GM21381 (cell line): ENCODE measurements around the gene CACNA2D4.

Source experiments
- ATAC-seq: cut with Tn5 transposase; IDR thresholded peaks from one replicate; pipeline ENCODE4 v1.9.1; 2021; ENCODE audit warnings: mild to moderate bottlenecking, moderate library complexity; ENCODE audit not compliant: unreplicated experiment

Gene CACNA2D4

DNA sequence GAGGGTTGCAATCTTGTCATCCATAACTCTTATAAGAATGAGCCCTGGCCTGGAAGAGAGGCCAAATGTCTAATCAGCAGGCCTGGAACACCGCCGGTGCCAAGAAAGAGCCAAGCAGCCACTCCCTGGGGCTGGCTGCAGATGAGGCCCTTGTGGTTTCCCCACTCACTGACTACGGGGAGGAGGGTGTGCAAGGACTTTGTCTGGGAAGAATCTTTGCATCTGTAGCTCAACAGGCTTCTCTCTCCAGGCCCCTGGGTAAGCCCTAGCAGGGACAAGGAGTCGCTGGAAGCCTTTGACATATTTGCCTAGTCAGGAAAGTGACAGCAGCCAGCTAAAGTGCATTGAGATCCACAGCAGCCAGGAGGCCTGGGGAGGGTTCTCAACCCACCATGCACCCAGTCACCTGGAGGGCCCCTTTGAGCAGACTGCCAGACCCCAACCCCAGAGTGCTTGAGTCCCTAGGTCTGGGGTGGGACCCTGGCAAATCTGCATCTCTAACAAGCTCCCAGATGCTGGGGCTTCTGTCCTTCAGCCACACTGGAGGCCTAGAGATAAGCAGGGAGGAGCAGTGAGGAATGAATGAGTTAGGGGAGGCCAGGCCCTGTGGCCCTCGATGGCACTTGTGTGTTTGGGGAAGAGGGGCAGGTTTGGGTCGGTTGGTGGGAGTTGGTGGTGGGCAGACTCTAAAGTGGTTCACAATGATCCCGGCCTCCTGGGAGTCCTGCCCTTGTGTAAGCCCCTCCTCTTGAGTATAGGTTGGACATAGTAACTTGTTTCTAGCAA is 112.0 kb downstream of the CACNA2D4 start:
- no peak for ATAC-seq

DNA sequence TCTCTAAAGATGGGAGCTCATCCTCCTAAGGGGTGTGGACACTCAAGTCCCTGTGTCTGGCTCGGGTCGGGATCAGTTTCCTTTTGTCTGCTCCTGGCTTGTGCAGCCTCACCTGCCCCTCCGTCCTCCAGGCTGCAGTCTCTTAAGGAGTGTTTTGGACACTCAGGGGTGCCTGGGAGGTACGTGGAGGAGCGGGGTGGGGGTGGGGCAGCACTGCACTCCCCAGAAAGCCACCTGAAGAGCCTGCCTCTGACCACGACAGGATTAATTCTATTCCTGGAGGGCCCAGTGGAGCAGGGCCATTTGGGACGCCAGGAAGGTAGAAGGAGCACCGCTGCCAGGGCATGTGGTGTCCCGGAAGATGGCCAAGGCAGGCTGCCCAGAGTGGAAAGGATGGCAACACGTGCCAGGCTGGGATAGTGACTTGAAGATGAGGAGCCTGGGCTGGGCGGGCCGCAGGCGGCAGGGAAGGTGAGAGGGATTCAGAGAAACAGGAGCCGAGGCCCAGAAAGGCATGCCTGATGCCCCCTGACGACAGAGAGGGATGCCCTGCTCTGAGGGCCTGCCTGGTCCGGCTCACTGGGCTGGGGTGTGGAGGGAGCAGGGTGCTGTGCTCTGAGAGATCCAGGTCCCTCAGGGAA is 112.9 kb downstream of the CACNA2D4 start:
- no peak for ATAC-seq

DNA sequence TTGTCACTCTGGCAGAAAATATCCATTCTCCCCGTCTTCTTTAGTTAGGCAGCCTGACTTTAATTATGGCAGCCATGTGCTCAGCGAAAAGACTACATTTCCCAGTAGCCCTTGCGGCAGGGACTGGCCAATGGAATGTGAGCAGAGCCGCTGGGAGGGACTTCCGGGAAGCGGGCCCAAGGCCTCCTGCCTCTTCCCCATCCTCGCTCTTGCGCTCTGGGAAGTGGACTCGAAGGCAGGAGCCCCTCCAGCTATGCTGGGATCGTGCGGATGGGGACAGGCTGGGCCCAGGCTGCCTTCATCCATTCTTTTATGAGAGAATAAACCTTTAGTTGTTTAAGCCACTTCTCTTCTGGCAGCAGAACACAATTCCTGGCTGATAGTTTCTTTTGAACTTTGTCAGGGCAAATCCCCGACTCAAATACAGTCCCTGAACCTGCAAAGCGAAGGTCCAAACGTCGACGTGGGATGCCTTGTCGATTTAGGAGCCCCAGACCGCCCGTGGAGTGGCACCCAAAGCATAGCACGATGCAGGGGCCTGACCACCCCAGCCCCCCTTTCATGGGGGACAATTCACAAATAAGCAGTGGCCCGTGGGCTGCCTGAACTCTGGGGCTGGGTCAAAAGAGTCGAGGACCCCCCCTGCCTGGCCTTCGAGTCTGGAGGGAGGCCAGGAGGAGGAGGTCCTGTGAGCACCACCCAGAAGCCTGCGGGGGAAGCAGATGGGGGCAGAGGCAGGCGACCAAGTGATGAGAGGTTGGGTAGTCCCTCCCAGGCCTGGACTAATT is 113.7 kb downstream of the CACNA2D4 start:
- ATAC-seq: peak; percentile 94

DNA sequence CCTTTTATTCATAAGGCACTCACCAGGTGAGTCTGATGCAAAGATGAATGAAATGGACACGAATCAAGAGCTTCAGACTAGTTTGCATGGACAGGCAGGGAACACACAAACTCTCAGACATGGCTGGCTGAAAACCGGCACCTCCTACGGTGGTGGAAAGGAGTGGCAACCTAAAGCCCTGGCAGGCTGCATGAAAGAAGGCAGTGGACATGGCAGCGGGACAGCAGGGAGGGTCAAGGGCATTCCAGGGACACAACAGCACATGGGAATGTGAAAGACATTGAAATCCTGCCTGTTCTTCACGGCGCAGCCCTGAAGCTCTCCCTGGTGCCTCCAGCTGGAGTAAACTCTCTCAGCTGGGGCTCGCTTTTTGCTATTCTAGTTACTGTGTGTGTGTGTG is 114.7 kb downstream of the CACNA2D4 start:
- ATAC-seq: no peak

DNA sequence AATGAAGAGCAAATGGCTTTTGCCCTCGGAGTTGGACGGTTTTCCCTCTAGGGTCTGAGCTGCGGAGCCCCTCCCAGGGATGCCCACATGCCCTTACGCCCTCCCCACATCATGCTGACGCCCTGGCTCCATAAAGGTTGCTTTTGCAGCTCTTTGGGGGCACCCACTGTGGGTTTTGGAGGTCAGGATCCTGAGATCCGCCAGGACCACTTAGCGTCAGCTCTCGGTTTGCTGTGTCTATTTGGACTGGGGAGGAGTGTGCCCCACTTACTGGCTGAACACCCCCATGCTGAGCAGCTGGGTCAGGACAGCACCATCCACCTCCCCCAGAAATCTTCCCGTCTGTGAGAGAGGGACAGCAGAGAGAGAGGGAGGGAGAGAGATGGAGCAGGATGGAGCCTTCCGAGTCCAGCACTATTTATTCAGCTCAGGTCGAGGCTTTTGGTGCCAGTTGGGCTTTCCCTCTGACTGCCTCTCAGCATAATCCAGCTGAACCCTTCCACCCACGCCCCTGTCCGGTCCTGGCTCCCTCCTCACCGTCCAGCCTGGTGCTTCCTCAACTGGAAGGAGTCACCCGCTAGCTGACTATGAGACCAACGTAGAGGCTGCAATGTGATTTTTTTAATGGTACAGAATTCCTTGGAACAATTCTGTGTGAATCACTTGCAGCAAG is 117.0 kb downstream of the CACNA2D4 start:
- no peak for ATAC-seq

DNA sequence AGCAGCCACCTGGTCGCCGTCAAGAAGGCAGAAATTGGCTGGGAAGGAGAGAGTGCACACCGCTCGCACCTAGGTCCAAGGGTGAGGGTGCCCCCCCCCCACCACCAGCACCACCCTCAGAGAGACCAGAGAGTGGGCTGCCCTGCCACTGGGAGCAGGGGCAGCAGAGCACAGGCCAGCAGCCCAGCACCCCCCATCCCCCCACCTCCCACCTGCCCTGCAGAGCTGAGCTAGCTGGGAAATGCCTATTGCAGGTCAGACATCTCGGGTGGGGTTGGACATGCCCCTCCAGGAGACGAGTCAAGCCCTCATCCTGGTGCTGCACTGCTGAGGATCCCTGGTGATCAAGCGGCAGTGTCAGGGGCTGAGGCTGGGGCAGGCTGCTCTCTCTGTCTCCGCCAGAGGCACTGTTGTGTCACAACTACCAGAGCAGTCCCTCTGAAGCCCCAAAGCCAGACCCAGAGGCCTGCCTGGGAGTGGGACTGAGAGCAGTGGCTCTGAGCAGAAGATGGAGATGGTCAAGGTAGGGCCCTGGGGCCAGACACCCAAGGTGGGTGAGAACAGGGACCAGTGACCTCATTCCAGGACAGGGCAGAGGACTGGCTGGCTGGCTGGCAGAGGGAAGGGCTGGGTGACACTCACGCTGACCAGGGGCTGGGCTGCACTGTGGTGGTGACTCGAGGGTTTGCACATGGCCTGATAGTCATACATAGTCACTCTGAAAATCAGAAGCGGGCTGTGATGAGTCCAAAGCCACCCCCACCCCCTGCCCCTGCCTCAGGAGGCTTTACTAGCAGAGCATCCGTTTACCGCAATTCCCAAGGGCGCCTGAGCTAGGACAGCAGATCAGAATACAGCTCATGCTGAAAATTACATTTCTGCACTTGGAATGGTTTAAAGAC is 117.8 kb downstream of the CACNA2D4 start:
- ATAC-seq: no peak

DNA sequence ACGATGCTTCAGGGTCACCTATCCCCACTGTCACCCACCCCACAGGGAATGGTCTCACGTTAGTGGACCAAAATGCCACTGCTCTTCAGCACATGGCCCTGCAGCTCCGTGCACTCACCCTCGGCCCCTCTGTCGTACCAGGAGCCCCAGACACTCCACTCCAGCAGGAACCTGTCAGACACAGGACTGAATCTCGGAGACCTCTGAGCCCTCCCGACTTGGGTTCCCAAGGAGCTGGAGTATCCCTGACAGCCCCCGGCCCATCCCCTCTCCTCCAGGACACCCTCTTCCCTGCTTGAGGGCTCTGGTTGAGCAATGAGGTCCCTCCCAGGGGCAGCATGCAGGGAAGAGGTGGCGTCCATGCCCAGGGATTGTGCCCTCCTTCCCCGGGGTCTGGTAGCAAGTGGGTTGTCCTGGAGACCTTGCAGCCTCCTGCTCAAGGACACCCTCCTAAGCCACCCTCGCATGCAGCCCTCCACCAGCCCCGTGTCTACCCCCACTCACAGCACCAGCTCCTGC is 118.5 kb downstream of the CACNA2D4 start:
- ATAC-seq: no peak

DNA sequence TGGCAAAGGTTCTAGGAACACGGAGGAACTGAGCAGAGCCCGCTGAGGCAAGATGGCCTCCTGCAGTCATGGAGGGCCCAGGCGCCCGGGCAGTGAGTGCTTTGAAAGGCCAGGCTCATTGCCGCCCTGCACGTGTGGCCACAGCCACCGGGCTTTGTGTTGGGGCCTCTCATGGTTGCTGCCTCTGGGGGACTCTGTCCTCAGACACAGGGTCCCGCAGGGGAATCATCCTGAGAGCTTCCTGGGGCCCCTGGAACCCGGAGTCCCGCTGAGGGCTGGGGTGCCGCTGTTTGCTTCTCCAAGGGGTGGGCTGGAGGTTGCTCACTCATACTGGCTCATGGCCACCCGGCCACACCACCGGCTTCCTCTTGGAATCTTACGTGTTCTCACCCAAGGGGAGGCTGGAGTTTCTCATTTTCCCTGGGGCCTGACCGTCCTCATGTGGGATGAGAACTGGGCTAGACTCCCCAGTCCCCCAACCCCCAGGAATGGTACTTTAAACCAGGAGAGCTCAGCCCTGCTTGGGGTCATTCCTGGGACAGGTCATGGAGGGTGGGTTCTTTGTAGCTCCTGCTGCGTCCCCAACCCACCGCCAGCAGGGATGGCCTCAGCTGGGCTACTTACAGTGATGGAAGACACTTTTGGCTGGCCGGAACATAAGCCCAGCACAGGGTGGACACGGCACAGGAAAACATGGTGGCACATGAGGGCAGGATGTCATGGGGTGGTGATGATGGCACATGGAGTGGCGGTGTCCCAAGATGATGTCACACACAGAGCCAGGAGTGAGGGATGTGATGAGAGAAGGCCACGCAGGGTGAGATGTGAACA is 119.2 kb downstream of the CACNA2D4 start:
- no peak for ATAC-seq

DNA sequence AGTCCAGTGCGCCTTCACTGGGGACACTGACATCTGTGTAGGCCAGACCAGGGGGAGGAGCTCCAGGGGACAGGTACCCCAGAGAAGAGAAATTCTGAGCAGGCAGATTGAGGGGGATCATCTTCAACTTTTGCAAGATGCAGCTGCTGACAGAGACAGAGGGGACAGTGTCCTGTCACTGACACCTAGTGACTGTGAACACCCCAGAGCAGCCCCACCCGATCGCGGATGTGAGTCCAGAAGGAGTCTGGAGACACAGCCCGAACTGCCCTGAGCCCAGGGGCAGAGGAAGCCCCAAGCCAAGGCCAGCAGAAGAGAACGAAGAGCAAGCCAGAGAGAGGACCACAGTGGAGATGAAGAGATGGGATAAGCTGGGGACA is 119.8 kb downstream of the CACNA2D4 start:
- ATAC-seq: no peak

DNA sequence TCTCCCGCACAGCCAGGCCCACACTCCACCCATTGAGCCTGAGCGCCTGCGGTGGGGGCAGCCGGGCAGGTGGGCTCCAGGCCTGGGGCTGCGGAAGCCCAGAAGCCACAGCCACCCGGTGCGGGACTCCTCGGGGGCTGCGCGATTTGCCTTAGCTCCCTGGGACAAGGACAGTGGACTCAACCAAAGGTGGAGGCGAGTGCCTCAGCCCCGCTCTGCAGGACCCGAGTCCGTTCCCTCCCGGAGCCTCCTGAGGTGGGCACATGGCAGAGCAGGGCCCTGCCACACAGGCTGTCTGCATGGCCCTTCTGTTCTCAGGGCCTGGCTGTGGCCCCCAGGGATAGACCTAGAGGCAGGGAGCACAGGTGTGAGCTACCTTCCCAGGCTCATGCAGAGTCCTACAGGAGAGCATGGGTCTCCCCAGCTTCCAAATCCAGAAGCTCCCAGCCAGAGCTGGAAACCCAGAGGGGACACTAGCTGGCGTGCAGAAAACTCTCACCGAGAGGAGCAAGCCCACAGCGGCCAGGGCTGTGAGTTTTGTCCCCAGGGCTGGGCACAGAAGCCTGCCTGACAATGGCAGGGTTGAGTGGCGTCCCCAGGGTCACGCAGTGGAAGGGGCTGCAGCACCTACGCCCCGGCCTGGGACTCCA is 120.3 kb downstream of the CACNA2D4 start:
- no peak for ATAC-seq

DNA sequence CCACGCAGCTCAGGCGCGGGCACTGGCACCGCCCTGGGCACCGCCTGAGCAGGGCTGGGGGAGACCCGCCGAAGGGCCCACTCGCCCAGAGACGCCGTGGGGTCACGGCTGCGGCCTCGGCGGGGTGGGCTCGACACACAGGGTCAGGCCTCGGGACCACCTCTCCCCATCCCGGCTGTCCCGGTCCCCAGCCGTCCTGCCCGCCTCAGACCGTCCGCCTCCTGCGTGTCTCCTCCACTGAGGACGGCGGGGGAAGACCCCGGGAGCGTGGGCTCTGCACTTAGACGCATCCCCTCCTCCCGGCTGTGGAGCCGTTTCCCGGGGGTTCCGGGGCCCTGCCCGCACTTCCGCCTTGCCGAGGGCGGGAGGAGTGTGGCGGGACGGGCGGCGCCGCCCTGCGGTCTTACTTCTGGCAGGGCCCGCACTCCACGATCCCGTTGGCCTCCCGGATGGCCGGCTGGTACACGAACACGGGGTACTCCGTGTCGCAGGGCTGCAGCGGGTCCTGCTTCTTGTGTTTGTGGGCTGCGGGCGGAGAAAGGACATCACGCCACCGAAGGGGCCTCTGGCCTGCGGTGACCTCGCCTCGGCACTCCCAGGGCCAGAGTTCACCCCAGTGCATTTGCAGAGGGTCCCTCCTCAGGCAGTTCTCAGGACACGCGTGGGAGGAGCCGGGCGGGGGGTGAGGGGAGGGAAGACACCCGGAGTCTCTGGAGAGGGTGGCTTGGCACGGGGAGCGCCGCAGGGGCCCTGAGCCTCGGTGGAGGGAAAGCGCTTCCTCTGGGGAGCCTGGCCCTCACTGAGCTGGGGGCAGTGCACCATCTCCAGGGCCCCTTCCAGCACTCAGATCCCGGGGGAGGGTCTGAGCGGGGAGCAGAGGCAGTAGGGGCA is 121.2 kb downstream of the CACNA2D4 start:
- ATAC-seq: peak; percentile 10

DNA sequence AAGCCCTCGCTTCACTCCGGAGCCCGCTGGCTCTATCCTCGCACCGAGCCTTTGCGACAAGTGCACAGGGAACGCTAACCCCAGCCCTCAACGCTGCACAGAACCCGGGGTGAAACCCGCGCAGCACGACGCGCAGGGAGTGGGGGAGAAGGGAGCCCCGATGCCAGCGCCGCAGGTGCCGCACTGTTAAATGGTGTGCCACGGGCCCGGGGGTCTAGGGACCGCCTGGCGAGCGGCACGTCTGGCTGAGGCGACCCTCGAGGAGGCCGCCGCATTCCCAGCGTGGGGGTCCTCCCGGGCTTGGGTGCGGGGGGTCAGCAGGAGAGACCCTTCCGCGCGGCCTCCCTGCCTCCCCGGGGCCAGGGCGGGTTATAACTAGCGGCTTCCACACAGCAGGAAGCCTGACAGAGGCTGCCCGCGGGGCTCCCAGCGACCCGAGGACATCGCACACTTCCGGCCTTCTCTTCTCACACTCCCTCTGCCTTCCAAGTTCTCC is 121.9 kb downstream of the CACNA2D4 start:
- peak; percentile 20 for ATAC-seq

DNA sequence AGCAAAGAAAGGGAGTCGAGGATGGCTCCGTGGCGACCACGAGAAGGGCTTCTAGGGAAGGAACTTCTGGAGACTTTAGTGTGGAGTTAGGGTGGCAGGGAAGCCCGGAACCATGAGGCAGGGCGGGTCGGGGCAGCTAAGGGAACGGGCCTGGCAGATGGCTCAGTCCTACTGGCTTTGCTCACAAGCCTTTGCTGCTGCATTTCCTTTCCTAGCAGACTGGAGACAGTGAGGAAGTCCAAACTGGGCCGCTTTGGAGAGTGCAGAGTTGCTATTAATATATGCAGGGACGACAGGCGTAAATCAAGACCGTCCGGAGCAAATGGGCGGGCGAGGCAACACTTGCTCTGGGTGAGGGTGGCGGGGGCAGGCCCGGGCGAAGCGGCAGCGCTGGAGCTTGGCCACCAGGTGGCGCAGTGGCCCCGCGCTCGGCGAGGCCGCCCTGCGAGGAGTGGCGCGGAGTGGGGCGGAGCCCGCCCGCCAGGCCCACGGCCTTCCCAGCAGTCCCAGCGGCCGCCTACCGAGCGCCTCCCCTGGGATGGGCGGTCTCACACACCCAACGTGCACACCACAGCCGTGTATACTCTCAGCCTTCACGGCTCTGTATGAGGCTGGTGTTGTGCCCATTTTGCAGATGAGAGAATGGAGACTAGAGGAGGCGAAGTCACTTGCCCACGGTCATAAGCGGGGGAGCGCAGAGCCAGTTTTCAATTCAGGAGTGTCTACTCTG is 122.5 kb downstream of the CACNA2D4 start:
- peak; percentile 91 for ATAC-seq

DNA sequence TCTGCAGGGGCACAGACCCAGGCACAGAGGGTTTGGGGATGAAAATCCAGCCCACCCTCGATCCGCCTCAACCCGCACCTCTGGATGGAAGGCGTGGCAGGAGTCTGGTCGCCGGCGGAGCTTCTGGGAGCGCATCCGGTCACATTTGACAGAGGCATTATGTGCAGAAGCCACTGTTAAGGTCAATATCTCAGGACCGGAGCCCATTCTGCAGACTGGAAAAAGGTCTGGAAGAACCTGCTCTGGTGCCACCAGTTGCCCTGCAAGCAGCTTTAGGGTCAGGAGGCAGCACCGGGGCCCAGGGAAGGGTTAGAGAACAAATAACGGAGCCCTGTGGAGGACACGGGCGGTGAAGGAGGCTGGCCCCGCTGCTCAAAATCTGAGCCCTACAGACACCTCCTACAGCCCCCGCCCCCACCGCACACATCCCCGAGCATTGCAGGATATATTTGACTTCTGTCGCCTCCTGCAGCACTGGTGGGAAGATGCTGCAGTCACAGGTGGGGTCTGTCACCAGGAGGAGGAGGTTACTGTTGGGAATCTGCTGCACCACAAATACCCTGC is 123.1 kb downstream of the CACNA2D4 start:
- ATAC-seq: no peak

DNA sequence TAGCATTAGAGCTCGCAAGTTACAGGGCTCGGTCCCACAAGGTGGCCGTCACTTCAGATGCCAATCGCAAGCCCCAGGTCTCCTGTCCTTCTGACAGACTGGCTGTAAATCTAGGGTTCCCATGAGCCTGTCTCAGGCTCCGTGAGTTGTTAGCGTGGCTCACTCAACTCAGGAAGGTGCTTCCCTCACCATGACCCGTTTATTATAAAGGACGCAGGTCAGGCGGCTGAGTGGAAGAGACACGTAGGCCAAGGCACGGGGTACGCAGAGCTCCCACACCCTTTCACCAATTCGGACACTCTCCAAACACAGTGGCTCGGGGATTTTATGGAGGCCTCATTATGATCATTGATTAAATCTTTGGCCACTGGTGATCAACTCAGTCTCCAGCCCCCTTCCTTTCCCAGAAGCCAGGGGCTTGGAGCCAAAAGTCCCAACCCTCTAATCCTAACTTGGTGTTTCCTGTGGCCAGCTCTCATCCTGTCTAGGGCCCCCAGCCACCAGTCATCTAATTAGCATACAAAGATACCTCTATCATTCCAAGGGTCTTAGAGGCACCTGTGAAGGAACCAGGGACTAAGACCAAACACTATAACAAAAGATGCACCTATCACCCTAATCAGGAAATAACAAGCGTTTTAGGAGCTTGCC is 123.9 kb downstream of the CACNA2D4 start:
- no peak for ATAC-seq
